ENCODE data around the gene MOG.

The MOG gene

DNA sequence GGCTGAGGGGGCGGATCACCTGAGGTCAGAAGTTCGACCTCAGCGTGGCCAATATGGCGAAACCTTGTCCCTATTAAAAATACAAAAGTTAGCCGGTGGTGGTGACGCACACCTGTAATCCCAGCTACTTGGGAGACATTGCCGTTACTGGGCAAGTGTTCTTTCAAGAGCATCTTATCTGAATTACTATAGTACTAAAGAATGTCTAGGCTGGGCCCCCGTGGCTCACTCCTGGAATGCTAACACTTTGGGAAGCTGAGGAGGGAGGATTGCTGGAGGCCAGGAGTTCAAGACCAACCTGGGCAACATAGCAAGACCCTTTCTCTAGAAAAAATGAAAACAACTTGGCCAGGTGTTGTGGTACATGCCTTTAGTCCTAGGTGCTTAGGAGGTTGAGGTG lies 24.9 kb downstream of the MOG start:
- no peak overlapping the region for H3K4me3 ChIP-seq (ENCODE audit: low read depth, low read length)
- no peak for DNase-seq (ENCODE audit: low read depth)
- in situ Hi-C loops (cut with HindIII; ENCODE audit: low sequenced_read_pairs), result no loop called here
- no peak for TF ChIP-seq CTCF (IDR thresholded peaks at IDR 0.05; ENCODE audit: low read depth, low read length, missing control alignments)

DNA sequence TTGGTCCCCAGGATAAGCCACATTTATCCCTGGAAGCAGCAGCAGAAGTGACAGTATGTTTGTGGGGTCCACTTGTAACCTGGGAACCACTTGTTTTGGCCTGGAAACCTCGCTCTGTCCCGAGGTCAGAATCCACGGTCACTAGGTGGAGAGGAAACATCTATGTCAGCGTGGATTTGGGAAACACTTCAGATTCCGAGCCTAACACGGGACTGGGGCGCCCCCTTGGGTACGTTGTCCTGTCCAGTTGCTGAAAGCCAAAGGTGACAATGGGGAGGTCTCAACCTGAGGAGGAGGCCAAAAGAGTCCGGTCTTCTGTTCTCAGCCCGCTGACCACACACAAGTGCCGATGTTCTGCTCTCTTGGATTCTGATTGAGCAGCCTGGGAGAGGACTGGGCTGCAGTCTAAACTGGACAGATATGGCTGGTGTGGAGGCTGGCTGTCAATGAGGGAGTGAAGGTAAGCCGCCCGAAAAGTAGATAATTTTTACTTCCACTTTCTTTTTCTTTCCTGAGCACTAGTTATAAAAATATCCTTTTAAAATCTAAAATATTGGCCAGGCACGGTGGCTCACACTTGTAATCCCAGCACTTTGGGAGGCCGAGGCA lies 28.9 kb downstream of the MOG start:
- in situ Hi-C loops (cut with HindIII; ENCODE audit: low sequenced_read_pairs), result no loop called here
- TF ChIP-seq CTCF (IDR thresholded peaks at IDR 0.05; ENCODE audit: low read depth, low read length, missing control alignments), result no peak
- DNase-seq (ENCODE audit: low read depth), result no peak
- H3K4me3 ChIP-seq (ENCODE audit: low read depth, low read length), result no peak overlapping the region

GRCh38 chr6:29694637-29695036 lies 37.7 kb downstream of the MOG start:
- H3K4me3 ChIP-seq (ENCODE audit: low read depth, low read length), result no peak overlapping the region
- no peak for TF ChIP-seq CTCF (IDR thresholded peaks at IDR 0.05; ENCODE audit: low read depth, low read length, missing control alignments)
- in situ Hi-C loops (cut with HindIII; ENCODE audit: low sequenced_read_pairs), result no loop called here
- DNase-seq (ENCODE audit: low read depth), result no peak

GRCh38 chr6:29696147-29697125 lies 39.5 kb downstream of the MOG start:
- peak; percentile 35 for TF ChIP-seq CTCF (IDR thresholded peaks at IDR 0.05; ENCODE audit: low read depth, low read length, missing control alignments)
- in situ Hi-C loops (cut with HindIII; ENCODE audit: low sequenced_read_pairs), result no loop called here
- no peak overlapping the region for H3K4me3 ChIP-seq (ENCODE audit: low read depth, low read length)
- no peak for DNase-seq (ENCODE audit: low read depth)

GRCh38 chr6:29702519-29703103 lies 45.7 kb downstream of the MOG start:
- no peak for DNase-seq (ENCODE audit: low read depth)
- in situ Hi-C loops (cut with HindIII; ENCODE audit: low sequenced_read_pairs), result no loop called here
- TF ChIP-seq CTCF (IDR thresholded peaks at IDR 0.05; ENCODE audit: low read depth, low read length, missing control alignments), result peak; percentile 66
- H3K4me3 ChIP-seq (ENCODE audit: low read depth, low read length), result no peak overlapping the region

DNA sequence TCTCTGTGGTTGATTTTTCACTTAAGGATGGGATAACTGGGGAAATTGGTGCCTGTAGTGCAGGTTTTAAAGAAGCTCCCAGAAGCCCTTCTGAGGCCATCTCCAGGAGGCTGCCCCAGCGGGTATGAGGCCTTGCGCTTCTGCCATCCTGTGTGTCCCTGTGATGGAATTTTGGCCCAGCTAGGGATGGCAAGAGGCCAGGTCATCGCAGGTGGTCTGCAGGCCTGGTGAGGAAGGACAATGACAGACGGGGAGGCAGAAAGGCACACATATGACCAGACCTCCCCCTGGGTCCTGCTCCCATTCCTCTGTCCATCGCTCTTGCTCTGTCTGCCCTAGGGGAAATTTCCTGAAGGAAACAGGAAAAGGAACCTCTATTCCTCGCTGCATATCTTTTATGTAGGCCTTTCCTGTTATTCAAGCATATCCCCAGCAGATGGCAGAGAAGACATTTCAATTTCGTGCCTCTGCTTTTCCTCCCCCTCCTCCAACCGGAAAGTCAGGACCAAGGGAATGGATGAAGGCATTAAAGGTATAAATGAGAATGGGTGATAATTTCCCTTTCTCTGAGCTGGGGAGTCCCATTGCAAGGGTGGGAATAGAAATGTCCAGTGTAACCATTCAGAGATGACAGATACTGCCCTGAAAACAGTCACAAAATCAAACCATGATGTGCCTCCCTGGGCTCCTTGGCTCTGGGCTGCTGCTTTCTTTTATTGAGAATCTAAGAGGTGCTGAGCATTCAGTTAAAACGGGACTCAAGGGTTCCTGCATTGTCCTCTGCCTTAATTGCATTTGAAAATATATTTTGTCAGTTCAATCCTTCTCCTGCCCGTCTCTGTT lies 48.7 kb downstream of the MOG start:
- peak; percentile 40 for TF ChIP-seq CTCF (IDR thresholded peaks at IDR 0.05; ENCODE audit: low read depth, low read length, missing control alignments)
- peak; percentile 15 for DNase-seq (ENCODE audit: low read depth)

More for the DNA sequence above, 48.7 kb downstream of the MOG start:
- H3K4me3 ChIP-seq (ENCODE audit: low read depth, low read length), result no peak overlapping the region
- in situ Hi-C loops (cut with HindIII; ENCODE audit: low sequenced_read_pairs), result no loop called here
